ENCODE results near the gene MAGI2. TPM values are rescaled to one million over a fixed set of nuclear protein-coding genes. Genes with fewer than 3 reads are reported as not detected.

Gene MAGI2
- total RNA-seq, 1 experiment from 2014 or later = 0.22 TPM

DNA sequence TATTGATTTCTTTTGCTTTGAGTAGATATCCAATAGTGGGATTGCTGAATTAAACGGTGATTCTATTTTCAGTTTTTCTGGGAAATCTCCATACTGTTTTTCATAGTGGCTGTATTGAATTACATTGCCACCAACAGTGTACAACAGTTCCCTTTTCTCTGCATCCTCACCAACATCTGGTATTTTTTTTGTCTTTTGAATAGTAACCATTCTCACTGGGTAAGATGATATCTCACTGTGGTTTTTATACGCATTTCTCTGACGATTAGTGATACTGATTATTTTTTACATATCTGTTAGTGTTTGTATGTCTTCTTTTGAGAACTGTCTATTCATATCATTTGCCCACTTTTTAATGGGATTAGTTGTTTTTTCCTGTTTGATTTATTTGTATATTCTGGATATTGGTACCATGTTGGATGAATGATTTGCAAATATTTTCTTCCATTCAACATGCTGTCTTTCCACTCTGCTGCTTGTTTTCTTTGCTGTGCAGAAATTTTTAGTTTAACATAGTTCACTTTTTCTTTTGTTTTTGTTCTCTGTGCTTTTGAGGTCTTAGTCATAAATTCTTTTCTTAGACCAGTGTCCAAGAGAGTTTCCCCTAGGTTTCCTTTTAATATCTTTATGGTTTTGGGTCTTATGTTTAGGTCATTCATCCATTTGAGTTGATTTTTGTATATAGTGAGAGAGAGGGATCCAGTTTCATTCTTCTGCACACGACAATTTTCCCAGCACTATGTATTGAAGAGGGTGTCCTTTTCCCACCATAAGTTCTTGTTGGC, 1070.2 kb downstream of the MAGI2 start:
- TF ChIP-seq SRF (IDR thresholded peaks at IDR 0.05; ENCODE audit: low read depth) = no peak
- TF ChIP-seq ATF3 (IDR thresholded peaks at IDR 0.05) = no peak
- no peak for TF ChIP-seq POLR2AphosphoS5 (IDR thresholded peaks at IDR 0.05; ENCODE audit: low read depth, low read length)
- no peak for TF ChIP-seq YY1 (IDR thresholded peaks at IDR 0.05; ENCODE audit: extremely low read depth, insufficient replicate concordance, low read depth, low read length)
- no peak for TF ChIP-seq EGR1 (IDR thresholded peaks at IDR 0.05; ENCODE audit: low read depth)
- TF ChIP-seq CTCF (IDR thresholded peaks at IDR 0.05 in 2 of 3, conservative IDR thresholded peaks at IDR 0.05 in 1 of 3; ENCODE audit: borderline replicate concordance in 1 of 3, insufficient read depth in 1 of 3, low read depth in 2 of 3, low read length in 2 of 3) = no peak
- no peak for TF ChIP-seq CEBPB (IDR thresholded peaks at IDR 0.05; ENCODE audit: low read depth)
- no peak for TF ChIP-seq SP1 (IDR thresholded peaks at IDR 0.05; ENCODE audit: low read depth)
- TF ChIP-seq EZH2phosphoT487 (IDR thresholded peaks at IDR 0.05; ENCODE audit: borderline replicate concordance) = no peak
- TF ChIP-seq FOSL1 (IDR thresholded peaks at IDR 0.05; ENCODE audit: low read depth) = no peak
- TF ChIP-seq ZNF274 (IDR thresholded peaks at IDR 0.05; ENCODE audit: low read depth, low read length) = no peak
- TF ChIP-seq TCF7L2 (IDR thresholded peaks at IDR 0.05; ENCODE audit: borderline replicate concordance, extremely low read depth, insufficient read depth, insufficient read length) = no peak
- no peak for TF ChIP-seq POLR2A (IDR thresholded peaks at IDR 0.05; ENCODE audit: borderline replicate concordance, extremely low read depth, insufficient read depth, insufficient read length)
- TF ChIP-seq RAD21 (IDR thresholded peaks at IDR 0.05; ENCODE audit: low read depth) = no peak
- ATAC-seq = no peak
- Histone ChIP-seq H2AFZ (ENCODE audit: low read depth, low read length, poor library complexity, severe bottlenecking) (no peak overlapping the region), H3K4me1 (ENCODE audit: control insufficient read depth in 1 of 2, insufficient read depth in 2 of 2, low read length in 2 of 2) (no peaks in the 10 kb centered on the region), H3K36me3 (ENCODE audit: control insufficient read depth in 1 of 2, insufficient read depth in 2 of 2, low read length in 2 of 2) (no peaks in the 10 kb centered on the region), H3K4me2 (ENCODE audit: low read length) (no peak overlapping the region), H3K9ac (ENCODE audit: low read length) (no peak overlapping the region), H3K4me3 (replicated peaks in 1 of 2; ENCODE audit: low read depth in 1 of 2, low read length in 2 of 2) (no peak overlapping the region), H3K9me2 (ENCODE audit: insufficient read depth) (no peaks in the 10 kb centered on the region), H3K27me3 (ENCODE audit: insufficient read depth, low read length) (peaks cover 24% of the 10 kb centered on the region), H4K20me1 (ENCODE audit: insufficient read depth) (no peaks in the 10 kb centered on the region), H3K79me2 (ENCODE audit: insufficient read depth, low read length) (no peaks in the 10 kb centered on the region), H3K9me3 (ENCODE audit: control insufficient read depth in 1 of 2, insufficient read depth in 1 of 2, low read depth in 1 of 2, low read length in 2 of 2) (no peaks in the 10 kb centered on the region), H3K27ac (ENCODE audit: low read depth, low read length) (no peak overlapping the region)
- ChIA-PET POLR2A (no interaction called here), CTCF (no interaction called here), RAD21 (ENCODE audit: low non-redundant PET in 1 of 2, low total read pairs in 2 of 2, uncharacterized antibody in 2 of 2, unreplicated experiment in 2 of 2) (no interaction called here)
- no peak for DNase-seq (ENCODE audit: low read depth, low spot score)
- BruUV-seq (replicated peaks) = no TSS peak
- intact Hi-C loops (cut with micrococcal nuclease) = no loop called here
